OCI-LY1 (cell line): ENCODE measurements around the gene PLEKHG4B.

Source experiments
- H2AFZ ChIP-seq: fragments of 200-600 bp; sonication (generic), shearing (Covaris generic); 2 replicates; pipeline ENCODE4 v1.6.0; 2014; ENCODE audit warnings: antibody characterized with exemption, mild to moderate bottlenecking, low read length
- H3F3A ChIP-seq: fragments of 200-600 bp; sonication (generic), shearing (Covaris generic); 2 replicates; pipeline ENCODE4 v1.6.0; 2014; ENCODE audit warnings: mild to moderate bottlenecking, antibody characterized with exemption, low read length, moderate library complexity; ENCODE audit not compliant: insufficient read depth
- H3K27ac ChIP-seq: fragments of 200-600 bp; sonication (generic); 2 replicates; pipeline ENCODE4 v1.5.1; 2014; ENCODE audit warnings: low read length, mixed run types, mild to moderate bottlenecking, low read depth; ENCODE audit not compliant: poor library complexity, severe bottlenecking
- H3K27me3 ChIP-seq: fragments of 200-600 bp; sonication (generic); 2 replicates; pipeline ENCODE4 v1.6.0; 2014; ENCODE audit warnings: antibody characterized with exemption, mild to moderate bottlenecking, low read length, moderate library complexity; ENCODE audit not compliant: insufficient read depth
- H3K36me3 ChIP-seq: fragments of 200-600 bp; sonication (generic); 2 replicates; pipeline ENCODE4 v1.6.1; 2014; ENCODE audit warnings: mild to moderate bottlenecking, antibody characterized with exemption, low read length, moderate library complexity, mixed read lengths; ENCODE audit not compliant: insufficient read depth
- H3K4me1 ChIP-seq: fragments of 200-600 bp; sonication (generic); 2 replicates; pipeline ENCODE4 v1.5.1; 2014; ENCODE audit warnings: mild to moderate bottlenecking, low read length, moderate library complexity; ENCODE audit not compliant: insufficient read depth, severe bottlenecking
- H3K4me2 ChIP-seq: fragments of 200-600 bp; sonication (generic), shearing (Covaris generic); 2 replicates; pipeline ENCODE4 v1.6.1; 2014; ENCODE audit warnings: low read length
- H3K4me3 ChIP-seq: fragments of 200-600 bp; sonication (generic); 2 replicates; pipeline ENCODE4 v1.5.1; 2014; ENCODE audit warnings: low read length, low read depth, mild to moderate bottlenecking, mixed read lengths; ENCODE audit not compliant: poor library complexity, severe bottlenecking
- H3K79me2 ChIP-seq: fragments of 200-600 bp; shearing (Covaris generic); 2 replicates; pipeline ENCODE4 v1.6.1; 2016; ENCODE audit warnings: mixed run types, low read length, mixed read lengths; ENCODE audit not compliant: insufficient read depth
- H3K9ac ChIP-seq: fragments of 200-600 bp; sonication (generic), shearing (Covaris generic); 2 replicates; pipeline ENCODE4 v1.6.1; 2014; ENCODE audit warnings: mild to moderate bottlenecking, low read length, mixed read lengths
- H3K9me2 ChIP-seq: fragments of 200-600 bp; sonication (generic), shearing (Covaris generic); 2 replicates; pipeline ENCODE4 v1.6.1; 2014; ENCODE audit warnings: low read depth, mild to moderate bottlenecking, low read length, mixed read lengths
- H3K9me3 ChIP-seq: fragments of 200-600 bp; shearing (Covaris generic); 2 replicates; pipeline ENCODE4 v1.6.1; 2014; ENCODE audit warnings: low read length, mixed read lengths
- H4K20me1 ChIP-seq: fragments of 200-600 bp; sonication (generic), shearing (Covaris generic); 2 replicates; pipeline ENCODE4 v1.6.0; 2016; ENCODE audit warnings: mild to moderate bottlenecking, low read length; ENCODE audit not compliant: insufficient read depth
- CTCF ChIP-seq: fragments of 200-600 bp; sonication (generic), shearing (Covaris generic); IDR thresholded peaks from 2 replicates; pipeline ENCODE4 v1.5.1; 2017; ENCODE audit warnings: mild to moderate bottlenecking, antibody characterized with exemption, low read length, moderate library complexity, mixed read lengths
- EZH2 ChIP-seq: fragments of 200-600 bp; sonication (generic), shearing (Covaris generic); IDR thresholded peaks from 2 replicates; pipeline ENCODE4 v1.8.0; 2017; ENCODE audit warnings: borderline replicate concordance, mixed run types, mild to moderate bottlenecking, antibody characterized with exemption, low read length, moderate library complexity, mixed read lengths

The PLEKHG4B gene

GRCh38 chr5:154236-154635 lies 62.3 kb downstream of the PLEKHG4B start:
- H2AFZ ChIP-seq, result no peak overlapping the region
- H3K27me3 ChIP-seq, result no peaks in the 10 kb centered on the region
- no peaks in the 10 kb centered on the region for H3K79me2 ChIP-seq
- H3K27ac ChIP-seq, result no peak overlapping the region
- H3K9ac ChIP-seq, result no peak overlapping the region
- no peaks in the 10 kb centered on the region for H3F3A ChIP-seq
- TF ChIP-seq CTCF (no peak), EZH2 (no peak)
- no peaks in the 10 kb centered on the region for H3K9me3 ChIP-seq
- no peak overlapping the region for H3K4me2 ChIP-seq
- no peak overlapping the region for H3K4me3 ChIP-seq
- no peaks in the 10 kb centered on the region for H3K36me3 ChIP-seq
- no peaks in the 10 kb centered on the region for H4K20me1 ChIP-seq
- H3K4me1 ChIP-seq, result peaks cover 3% of the 10 kb centered on the region
- no peaks in the 10 kb centered on the region for H3K9me2 ChIP-seq

- Histone ChIP-seq H3K79me2 (no peaks in the 10 kb centered on the region), H3K36me3 (no peaks in the 10 kb centered on the region), H3K27ac (no peak overlapping the region), H3F3A (no peaks in the 10 kb centered on the region), H3K9ac (no peak overlapping the region), H3K4me3 (no peak overlapping the region), H3K27me3 (no peaks in the 10 kb centered on the region), H3K9me2 (no peaks in the 10 kb centered on the region), H3K4me1 (peaks cover 3% of the 10 kb centered on the region), H3K9me3 (no peaks in the 10 kb centered on the region), H3K4me2 (no peak overlapping the region), H4K20me1 (no peaks in the 10 kb centered on the region), H2AFZ (no peak overlapping the region)
- TF ChIP-seq EZH2, result no peak
- no peak for TF ChIP-seq CTCF
Observed at GRCh38 chr5:154826-155225, 62.9 kb downstream of the PLEKHG4B start.

- no peak overlapping the region for H3K27ac ChIP-seq
- H4K20me1 ChIP-seq, result no peaks in the 10 kb centered on the region
- no peak overlapping the region for H3K4me3 ChIP-seq
- H3K4me1 ChIP-seq, result peaks cover 3% of the 10 kb centered on the region
- TF ChIP-seq CTCF, result no peak
- TF ChIP-seq EZH2, result no peak
- no peak overlapping the region for H3K9ac ChIP-seq
- H2AFZ ChIP-seq, result no peak overlapping the region
- H3K79me2 ChIP-seq, result no peaks in the 10 kb centered on the region
- peaks cover under 1% of the 10 kb centered on the region; the same call in 1 of the 2 replicates for H3K27me3 ChIP-seq
- H3K36me3 ChIP-seq, result no peaks in the 10 kb centered on the region
- H3K9me2 ChIP-seq, result no peaks in the 10 kb centered on the region
- no peaks in the 10 kb centered on the region for H3K9me3 ChIP-seq
- no peak overlapping the region for H3K4me2 ChIP-seq
- no peaks in the 10 kb centered on the region for H3F3A ChIP-seq
Observed at GRCh38 chr5:155651-156410, 63.9 kb downstream of the PLEKHG4B start.
